ENCODE measurements around the gene METAP1D. TPM values are rescaled to one million over a fixed set of nuclear protein-coding genes. Genes with fewer than 3 reads are reported as not detected.

METAP1D gene
- total and polyA plus RNA-seq, 8 donors = 2.8 to 24.4 (median 20.1) TPM

GRCh38 chr2:171964308-171964707 lies 35.4 kb upstream of the METAP1D start:
- no peaks in the 10 kb centered on the region for H3K4me1 ChIP-seq
- DNase-seq (no peak), ATAC-seq (no peak)
- intact Hi-C loops (cut with DNase I) = no loop called here
- no peak overlapping the region for H3K27ac ChIP-seq
- no peak for TF ChIP-seq CTCF (IDR thresholded peaks at IDR 0.05)
- H3K9me3 ChIP-seq = no peaks in the 10 kb centered on the region
- no peak overlapping the region for H3K4me3 ChIP-seq
- peaks cover 0 to 33% of the 10 kb centered on the region in 2 donors for H3K36me3 ChIP-seq
- H3K27me3 ChIP-seq = no peaks in the 10 kb centered on the region

- H3K27me3 ChIP-seq = no peaks in the 10 kb centered on the region
- TF ChIP-seq CTCF (IDR thresholded peaks at IDR 0.05) = no peak
- DNase-seq = no peak
Measured at GRCh38 chr2:171965238-171965637, 34.5 kb upstream of the METAP1D start.

GRCh38 chr2:171965661-171966060 lies 34.1 kb upstream of the METAP1D start:
- no peaks in the 10 kb centered on the region for H3K4me1 ChIP-seq
- no peaks in the 10 kb centered on the region for H3K27me3 ChIP-seq
- no peak overlapping the region for H3K27ac ChIP-seq
- DNase-seq (no peak), ATAC-seq (no peak)
- peaks cover 0 to 33% of the 10 kb centered on the region in 2 donors for H3K36me3 ChIP-seq
- H3K9me3 ChIP-seq = no peaks in the 10 kb centered on the region
- no peak for TF ChIP-seq CTCF (IDR thresholded peaks at IDR 0.05)
- intact Hi-C loops (cut with DNase I) = no loop called here
- no peak overlapping the region for H3K4me3 ChIP-seq

More at GRCh38 chr2:171965238-171965637, 34.5 kb upstream of the METAP1D start:
- no peaks in the 10 kb centered on the region for H3K4me1 ChIP-seq
- ATAC-seq = no peak
- H3K36me3 ChIP-seq = peaks cover 0 to 33% of the 10 kb centered on the region in 2 donors
- H3K9me3 ChIP-seq = no peaks in the 10 kb centered on the region
- H3K4me3 ChIP-seq = no peak overlapping the region
- no peak overlapping the region for H3K27ac ChIP-seq
- intact Hi-C loops (cut with DNase I) = no loop called here

- no peak for TF ChIP-seq CTCF (IDR thresholded peaks at IDR 0.05)
- Histone ChIP-seq H3K36me3 (peaks cover 0 to 33% of the 10 kb centered on the region in 2 donors), H3K27me3 (no peaks in the 10 kb centered on the region), H3K27ac (no peak overlapping the region), H3K9me3 (no peaks in the 10 kb centered on the region), H3K4me1 (no peaks in the 10 kb centered on the region), H3K4me3 (no peak overlapping the region)
- intact Hi-C loops (cut with DNase I) = no loop called here
- no peak for DNase-seq
- no peak for ATAC-seq
Measured at GRCh38 chr2:171966235-171966634, 33.5 kb upstream of the METAP1D start.

- intact Hi-C loops (cut with DNase I) = no loop called here
- no peak for TF ChIP-seq CTCF (IDR thresholded peaks at IDR 0.05)
- Histone ChIP-seq H3K4me1 (no peaks in the 10 kb centered on the region), H3K36me3 (peaks cover 0 to 33% of the 10 kb centered on the region in 2 donors), H3K9me3 (no peaks in the 10 kb centered on the region), H3K27ac (no peak overlapping the region), H3K27me3 (no peaks in the 10 kb centered on the region), H3K4me3 (no peak overlapping the region)
- no peak for DNase-seq
- ATAC-seq = no peak
Measured at GRCh38 chr2:171966688-171967087, 33.1 kb upstream of the METAP1D start.

Measured in left lung (tissue), 10 donors.